Stimulated activated CD4-positive, alpha-beta T cell treated with anti-CD3 and anti-CD28 coated beads, Interleukin-15, amount 100 ng/mL, for 1 hour (primary cell): ENCODE measurements around the gene NME4.
"Not testable (repeated sequence)": the region's sequence is repeated elsewhere in the genome, so short reads cannot be mapped to it uniquely, and the experiment has no call there.

ENCODE experiments used
- DNase-seq, 2 donors: peaks; one replicate each; pipeline ENCODE4 v3.0.0-alpha.2; 2020; ENCODE audit warnings: low read depth in 1 of 2, low spot score in 1 of 2

NME4 gene

GRCh38 chr16:375927-376816 lies 20.8 kb upstream of the NME4 start:
- DNase-seq: no peak

DNA sequence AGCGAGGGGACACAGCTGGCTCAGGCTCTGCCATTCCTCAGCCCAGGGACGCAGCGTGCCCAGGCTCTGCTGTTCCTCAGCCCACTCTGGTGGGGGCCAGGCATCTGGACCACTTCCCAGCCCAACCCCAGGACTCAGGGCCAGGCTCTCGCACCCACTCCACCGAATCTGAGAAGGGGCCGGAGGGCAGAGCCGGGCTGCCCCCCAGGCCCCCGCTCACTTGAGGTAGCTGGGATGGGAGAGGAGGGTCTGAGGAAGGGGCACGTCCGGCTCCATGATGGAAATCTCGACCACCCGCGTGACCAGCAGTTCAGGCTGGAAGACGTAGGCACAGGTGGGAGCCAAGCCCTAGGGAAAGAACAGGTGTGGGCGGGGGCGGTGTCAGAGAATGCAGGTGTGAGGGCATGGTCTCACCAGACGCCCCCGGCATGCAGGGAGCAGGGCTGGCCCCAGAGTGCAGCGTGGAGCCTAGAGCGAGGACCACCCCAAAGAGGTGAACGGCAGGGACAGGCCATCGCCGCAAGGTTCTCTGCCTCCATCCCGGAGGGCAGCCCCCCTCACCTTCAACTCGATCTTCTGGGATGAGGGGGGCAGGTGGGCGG lies 20.1 kb upstream of the NME4 start:
- no peak for DNase-seq

DNA sequence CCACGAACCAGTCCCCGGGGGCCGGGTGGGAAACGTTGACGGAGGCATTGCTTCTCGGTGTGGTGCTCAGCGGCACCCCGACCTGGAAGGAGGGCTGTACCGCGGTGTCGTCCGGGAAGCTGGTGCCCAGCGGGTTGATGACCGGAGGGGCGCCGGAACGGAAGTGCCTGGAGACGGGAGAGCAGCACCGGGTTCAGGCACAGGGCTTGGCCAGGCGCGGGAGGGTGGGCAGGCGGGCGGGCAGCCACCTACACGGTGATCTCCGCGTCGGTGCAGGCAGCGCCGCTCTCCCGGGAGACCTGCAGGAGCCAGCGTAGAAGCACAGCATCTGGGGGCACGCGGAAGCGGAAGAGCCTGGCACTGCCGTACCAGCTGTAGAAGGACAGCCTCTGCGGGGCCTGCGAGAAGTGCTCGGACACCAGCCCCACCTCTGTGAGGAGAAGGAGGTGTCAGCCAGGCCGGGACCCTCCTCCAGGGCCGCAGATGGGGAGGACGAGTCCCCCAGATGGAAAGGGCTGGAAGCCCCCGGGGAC lies 19.5 kb upstream of the NME4 start:
- DNase-seq: no peak

- DNase-seq: not testable (repeated sequence)
Observed at GRCh38 chr16:378113-378820, 18.7 kb upstream of the NME4 start.

DNA sequence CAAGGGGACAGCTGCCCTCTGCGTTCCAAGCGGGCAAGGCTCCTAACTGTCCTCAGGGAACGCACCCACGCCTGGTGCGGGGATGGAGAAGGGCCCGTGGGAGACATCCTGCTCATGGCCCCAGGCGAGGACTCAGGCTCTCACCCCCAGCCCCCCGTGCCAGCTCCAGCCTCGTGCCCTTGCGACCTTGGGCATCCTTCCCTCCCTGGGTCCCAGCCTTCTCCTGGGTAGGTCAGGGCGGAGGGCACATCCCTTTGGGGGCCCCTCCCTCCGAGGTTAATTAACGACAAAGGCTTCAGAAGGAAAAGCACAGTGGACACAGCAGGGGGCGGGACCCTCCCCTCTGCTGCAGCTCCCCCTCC lies 18.2 kb upstream of the NME4 start:
- no peak for DNase-seq

GRCh38 chr16:379183-379960 lies 17.6 kb upstream of the NME4 start:
- DNase-seq: no peak

- DNase-seq: no peak
Observed at GRCh38 chr16:379961-380761, 16.8 kb upstream of the NME4 start.

- no peak for DNase-seq
Observed at GRCh38 chr16:380762-381011, 16.3 kb upstream of the NME4 start.

- no peak for DNase-seq
Observed at GRCh38 chr16:381012-381788, 15.8 kb upstream of the NME4 start.

GRCh38 chr16:381789-382717 lies 14.9 kb upstream of the NME4 start, which contains the start of gene PGAP6:
TSS of gene PGAP6 (minus strand) at chr16:381978. CDS start at chr16:381821, 157 bp downstream.
- DNase-seq: peak; percentile 47 to 65

GRCh38 chr16:383326-384051 lies 13.5 kb upstream of the NME4 start:
- no peak for DNase-seq

DNA sequence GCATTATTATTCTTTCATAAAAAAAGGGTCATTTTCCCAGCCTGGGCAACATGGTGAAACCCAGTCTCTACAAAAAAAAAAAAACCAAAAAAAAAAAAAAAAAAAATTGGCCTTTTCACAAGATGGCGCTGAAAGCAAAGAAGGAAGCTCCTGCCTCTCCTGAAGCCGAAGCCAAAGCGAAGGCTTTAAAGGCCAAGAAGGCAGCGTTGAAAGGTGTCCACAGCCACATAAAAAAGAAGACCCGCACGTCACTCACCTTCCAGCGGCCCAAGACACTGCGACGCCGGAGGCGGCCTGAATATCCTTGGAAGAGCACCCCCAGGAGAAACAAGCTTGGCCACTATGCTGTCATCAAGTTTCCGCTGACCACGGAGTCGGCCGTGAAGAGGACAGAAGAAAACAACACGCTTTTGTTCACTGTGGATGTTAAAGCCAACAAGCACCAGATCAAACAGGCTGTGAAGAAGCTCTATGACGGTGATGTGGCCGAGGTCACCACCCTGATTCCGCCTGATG lies 10.3 kb upstream of the NME4 start:
- DNase-seq: no peak

DNA sequence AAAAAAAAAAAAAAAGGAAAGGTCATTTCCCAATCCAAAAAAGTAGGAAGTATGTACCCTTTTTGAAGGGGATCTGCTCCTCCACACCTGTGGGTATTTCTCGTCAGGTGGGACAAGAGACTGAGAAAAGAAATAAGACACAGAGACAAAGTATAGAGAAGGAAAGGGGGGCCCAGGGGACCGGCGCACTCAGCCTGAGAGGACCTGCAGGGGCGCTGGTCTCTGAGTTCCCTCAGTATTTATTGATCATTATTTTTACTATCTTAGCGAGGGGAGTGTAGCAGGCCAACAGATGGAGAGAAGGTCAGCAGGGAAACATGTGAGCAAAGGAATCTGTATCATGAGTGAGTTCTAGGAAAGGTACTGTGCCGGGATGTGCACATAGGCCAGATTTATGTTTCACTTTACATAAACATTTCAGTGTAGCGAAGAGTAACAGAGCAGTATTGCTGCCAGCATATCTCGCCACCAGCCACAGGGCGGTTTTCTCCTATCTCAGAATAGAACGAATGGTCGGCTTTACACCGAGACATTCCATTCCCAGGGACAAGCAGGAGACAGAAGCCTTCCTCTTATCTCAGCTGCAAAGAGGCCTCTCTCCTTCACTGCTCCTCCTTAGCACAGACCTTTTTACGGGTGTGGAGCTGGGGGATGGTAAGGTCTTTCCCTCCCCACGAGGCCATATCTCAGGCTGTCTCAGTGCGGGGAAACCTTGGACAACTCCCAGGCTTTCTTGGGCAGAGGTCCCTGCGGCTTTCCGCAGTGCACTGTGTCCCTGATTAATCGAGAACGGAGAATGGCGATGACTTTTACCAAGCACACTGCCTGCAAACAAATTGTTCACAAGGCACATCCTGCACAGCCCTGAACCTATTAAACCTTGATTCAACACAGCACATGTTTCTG lies 9.0 kb upstream of the NME4 start:
- not testable (repeated sequence) for DNase-seq

DNA sequence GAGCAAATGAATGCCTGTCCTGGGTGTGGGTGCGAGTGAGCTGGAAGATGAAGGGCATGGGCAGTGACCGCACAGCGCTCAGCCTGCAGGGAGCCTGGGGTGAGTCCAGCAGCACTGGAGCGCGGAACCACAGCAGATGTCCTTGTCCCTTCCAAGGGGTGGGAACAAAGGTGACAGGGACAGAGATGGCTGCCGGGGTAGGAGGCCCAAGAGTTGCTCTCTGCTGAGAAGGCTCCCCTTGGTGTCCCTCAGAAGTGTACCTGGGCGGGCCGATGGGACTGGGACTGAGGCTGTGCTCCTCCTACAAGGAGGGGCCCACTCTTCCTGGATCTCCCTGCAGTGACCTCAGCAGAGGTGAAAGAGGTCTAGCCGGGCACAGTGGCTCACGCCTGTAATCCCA lies 7.6 kb upstream of the NME4 start:
- DNase-seq: no peak

DNA sequence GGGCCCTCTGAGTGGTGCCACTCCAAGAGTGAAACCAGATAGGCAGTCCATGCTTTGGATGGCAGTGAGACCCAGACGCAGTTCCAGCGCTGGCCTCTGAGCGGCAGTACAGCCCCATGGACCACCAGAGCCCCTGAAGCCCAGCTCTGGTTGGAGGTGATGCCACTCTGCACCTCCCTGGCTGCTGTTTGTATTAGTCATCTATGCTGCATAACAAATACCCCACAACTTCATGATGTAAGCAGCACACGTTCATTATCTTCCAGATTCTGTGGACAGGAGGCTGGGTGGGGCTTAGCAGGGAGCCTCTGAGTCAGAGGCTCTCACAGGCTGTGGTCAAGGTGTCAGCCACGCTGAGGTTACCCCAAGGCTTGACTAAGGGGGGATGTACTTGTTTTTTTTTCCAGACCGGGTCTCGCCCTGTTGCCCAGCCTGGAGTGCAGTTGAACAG lies 5.1 kb upstream of the NME4 start:
- DNase-seq: peak; percentile 37 to 60

GRCh38 chr16:392450-393030 lies 4.5 kb upstream of the NME4 start:
- DNase-seq: no peak
